Measurements from ENCODE around the gene THSD1.
A peak's percentile ranks its signal among the peaks of the same experiment; 100 is the strongest.
"Not testable (repeated sequence)": the region's sequence is repeated elsewhere in the genome, so short reads cannot be mapped to it uniquely, and the experiment has no call there.

Gene THSD1

GRCh38 chr13:52405767-52406494 lies at the start of gene THSD1:
Gene THSD1, minus strand, starts transcription at chr13:52406172. Its CDS starts 3,572 bp downstream, at chr13:52402600.
- peak; percentile 25 to 80 (median 71) for DNase-seq

- peak; percentile 77 to 97 (median 95) for DNase-seq
Observed at GRCh38 chr13:52455677-52456041, 49.7 kb upstream of the THSD1 start.

- peak; percentile 97 to 99 (median 99) for DNase-seq
Observed at GRCh38 chr13:52454820-52455676, 49.1 kb upstream of the THSD1 start, which contains the start of gene CKAP2. Gene CKAP2, plus strand, starts transcription at chr13:52455478. Its CDS starts 79 bp downstream, at chr13:52455557.

- peak; percentile 71 to 90 (median 82) for DNase-seq
Observed at GRCh38 chr13:52454459-52454819, 48.5 kb upstream of the THSD1 start.

GRCh38 chr13:52452470-52452869 lies 46.5 kb upstream of the THSD1 start:
- no peak for DNase-seq

GRCh38 chr13:52451135-52451804 lies 45.3 kb upstream of the THSD1 start:
- no peak for DNase-seq

GRCh38 chr13:52450793-52451116 lies 44.8 kb upstream of the THSD1 start:
- no peak for DNase-seq

- peak; percentile 97 to 99 (median 99) for DNase-seq
Observed at GRCh38 chr13:52450012-52450792, 44.2 kb upstream of the THSD1 start, which contains the start of gene VPS36. Gene VPS36, minus strand, starts transcription at chr13:52450634. Its CDS starts 40 bp downstream, at chr13:52450594.

- peak in 1 of 3 experiments; percentile 58 for DNase-seq
Observed at GRCh38 chr13:52449331-52450011, 43.5 kb upstream of the THSD1 start.

- no peak for DNase-seq
Observed at GRCh38 chr13:52447815-52448552, 42.0 kb upstream of the THSD1 start.

- DNase-seq, result no peak
Observed at GRCh38 chr13:52447354-52447753, 41.4 kb upstream of the THSD1 start.

- no peak for DNase-seq
Observed at GRCh38 chr13:52446265-52446664, 40.3 kb upstream of the THSD1 start.

GRCh38 chr13:52432456-52432855 lies 26.5 kb upstream of the THSD1 start:
- no peak for DNase-seq

GRCh38 chr13:52428295-52428694 lies 22.3 kb upstream of the THSD1 start:
- peak in 1 of 3 experiments; percentile 44 for DNase-seq

GRCh38 chr13:52421216-52421615 lies 15.2 kb upstream of the THSD1 start:
- no peak for DNase-seq

GRCh38 chr13:52419080-52419479 lies 13.1 kb upstream of the THSD1 start:
- no peak for DNase-seq

GRCh38 chr13:52414963-52415362 lies 9.0 kb upstream of the THSD1 start:
- DNase-seq, result no peak

GRCh38 chr13:52414051-52414450 lies 8.1 kb upstream of the THSD1 start:
- peak in 1 of 3 experiments; percentile 51 for DNase-seq

GRCh38 chr13:52412128-52412527 lies 6.2 kb upstream of the THSD1 start:
- DNase-seq, result no peak

- DNase-seq, result no peak
Observed at GRCh38 chr13:52411629-52412028, 5.7 kb upstream of the THSD1 start.

- not testable (repeated sequence) for DNase-seq
Observed at GRCh38 chr13:52408071-52408658, 2.2 kb upstream of the THSD1 start.

Measured in NCI-H1417 (cell line).